K562 (cell line): Measurements from ENCODE around the gene HOXA2. TPM values are rescaled to one million over a fixed set of nuclear protein-coding genes. Genes with fewer than 3 reads are reported as not detected.

Source experiments
- CC2D1A ChIP-seq: fragments of 450-650 bp; IDR thresholded peaks from 2 replicates; pipeline ENCODE4 v1.6.1; 2017; ENCODE audit warnings: mild to moderate bottlenecking
- CCNT2 ChIP-seq: IDR thresholded peaks from 2 replicates; pipeline ENCODE4 v1.6.1; 2011; ENCODE audit warnings: borderline replicate concordance, low read depth, mild to moderate bottlenecking, moderate library complexity, mixed read lengths, low read length; ENCODE audit not compliant: insufficient read length; ENCODE audit errors: extremely low read depth
- EP300 ChIP-seq: IDR thresholded peaks from 2 replicates; pipeline ENCODE4 v1.6.1; 2012; ENCODE audit warnings: low read length, improper control_type of control experiment
- ESRRA ChIP-seq: fragments of 450-650 bp; IDR thresholded peaks from 2 replicates; pipeline ENCODE4 v1.6.1; 2014; ENCODE audit warnings: low read depth, mild to moderate bottlenecking, moderate library complexity, borderline replicate concordance
- ETV5 ChIP-seq: sonication (generic); formaldehyde crosslinking; IDR thresholded peaks from 2 replicates; pipeline ENCODE4 v1.4.0; 2020; ENCODE audit warnings: low read depth, mild to moderate bottlenecking, missing genetic modification reagents
- KDM4B ChIP-seq, 2 experiments: fragments of 450-650 bp in 1 of 2; sonication (generic) in 1 of 2; IDR thresholded peaks; 2 replicates each; pipeline ENCODE4 v1.6.1; 2016 to 2017; ENCODE audit warnings: borderline replicate concordance in 2 of 2, antibody characterized with exemption in 1 of 2, low read depth in 1 of 2, mild to moderate bottlenecking in 1 of 2
- MAFK ChIP-seq: IDR thresholded peaks from 2 replicates; pipeline ENCODE4 v1.6.1; 2011; ENCODE audit warnings: low read length, improper control_type of control experiment
- MEF2A ChIP-seq: IDR thresholded peaks from 2 replicates; pipeline ENCODE4 v1.6.1; 2011; ENCODE audit warnings: low read depth, mild to moderate bottlenecking, low read length, moderate library complexity; ENCODE audit not compliant: control insufficient read depth
- SMARCC2 ChIP-seq: fragments of 450-650 bp; IDR thresholded peaks from 2 replicates; pipeline ENCODE4 v1.6.1; 2017; ENCODE audit warnings: antibody characterized with exemption, moderate library complexity, mild to moderate bottlenecking, low read depth
- ZKSCAN1 ChIP-seq: fragments of 150-350 bp; IDR thresholded peaks from 2 replicates; pipeline ENCODE4 v1.6.1; 2016; ENCODE audit warnings: low read depth, low read length
- ZNF12 ChIP-seq: sonication (generic); formaldehyde crosslinking; IDR thresholded peaks from 2 replicates; pipeline ENCODE4 v1.4.0; 2020; ENCODE audit warnings: mild to moderate bottlenecking, missing genetic modification reagents
- ZNF133 ChIP-seq: fragments of 250-450 bp; sonication (Bioruptor Pico); IDR thresholded peaks from 2 replicates; pipeline ENCODE4 v1.4.0; 2020; ENCODE audit warnings: mild to moderate bottlenecking
- ZNF408 ChIP-seq: fragments of 250-450 bp; sonication (Bioruptor Pico); IDR thresholded peaks from 2 replicates; pipeline ENCODE4 v1.4.0; 2020; ENCODE audit warnings: low read depth, mild to moderate bottlenecking, moderate library complexity
- ZNF436 ChIP-seq: fragments of 250-450, 450-650 bp; sonication (Bioruptor Pico); formaldehyde crosslinking; IDR thresholded peaks from 2 replicates; pipeline ENCODE4 v1.7.0; 2020; ENCODE audit warnings: mild to moderate bottlenecking
- polyA plus RNA-seq, 8 experiments: library from polyadenylated mRNA; depleted of rRNA in 4 of 8; stranded (reverse) in 5 of 8; unstranded in 3 of 8; fragments of >200 nt; fragmentation: Nextera tagmentation in 2 of 8; fragmentation: Illumina TruSeq in 1 of 8; extraction: Ambion mirVana in 2 of 8; extraction: Trizol in 1 of 8; gene quantifications; 2 replicates each; pipeline versions ENCODE4 v1.2.1 to v1.2.3, GENCODE V29; 2011 to 2014; ENCODE audit warnings: inconsistent platforms in 1 of 8, missing spikeins in 1 of 8
- total RNA-seq, 7 experiments: library from RNA; depleted of rRNA in 6 of 7; stranded (reverse); fragments of >200 nt in 6 of 7; fragmentation: Illumina TruSeq in 2 of 7; extraction: Trizol in 2 of 7; gene quantifications; 2 replicates each; pipeline versions ENCODE4 v1.2.1 to v1.2.3, GENCODE V29; 2011 to 2021; ENCODE audit warnings: low replicate concordance in 1 of 7
- TF ChIP-seq, protein P1 (sequence below): fragments of 250-450 bp; sonication (Bioruptor Pico); IDR thresholded peaks from 2 replicates; pipeline ENCODE4 v1.8.0; 2022; ENCODE audit warnings: moderate library complexity, mild to moderate bottlenecking, inconsistent platforms

Gene HOXA2
- total and polyA plus RNA-seq, 9 of the 15 experiments (the other 6 are each of a cell fraction or from before 2014, with no cell fraction given): 0.04 TPM; not detected in 8

GRCh38 chr7:27083646-27084045 is 18.8 kb downstream of the HOXA2 start (continued):
- TF ChIP-seq ZNF133 (CRISPR knock-in tag) (no peak), MAFK (no peak), CCNT2 (no peak), ETV5 (CRISPR knock-in tag) (no peak), ZNF408 (CRISPR knock-in tag) (no peak), SMARCC2 (no peak), MEF2A (no peak), KDM4B (IDR thresholded peaks at IDR 0.05; ENCODE audit: borderline replicate concordance in 2 of 2, low read depth in 1 of 2) (no peak), ZNF12 (no peak), ZNF436 (CRISPR knock-in tag) (no peak), ZKSCAN1 (no peak), CC2D1A (no peak), EP300 (no peak), ESRRA (no peak)
- TF ChIP-seq, protein P1, sequence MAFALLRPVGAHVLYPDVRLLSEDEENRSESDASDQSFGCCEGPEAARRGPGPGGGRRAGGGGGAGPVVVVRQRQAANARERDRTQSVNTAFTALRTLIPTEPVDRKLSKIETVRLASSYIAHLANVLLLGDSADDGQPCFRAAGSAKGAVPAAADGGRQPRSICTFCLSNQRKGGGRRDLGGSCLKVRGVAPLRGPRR (CRISPR knock-in tag): no peak
